HepG2 (cell line): ENCODE data around the gene SLIT3.

Experiments
- HNRNPUL1 ChIP-seq: fragments of 200-400 bp; formaldehyde crosslinking; IDR thresholded peaks from 2 replicates; pipeline ENCODE4 v1.6.1; 2017; ENCODE audit warnings: low read depth, mild to moderate bottlenecking, low read length, moderate library complexity
- PBX3 ChIP-seq: sonication (generic); formaldehyde crosslinking; IDR thresholded peaks from 2 replicates; pipeline ENCODE4 v1.8.1; 2023; ENCODE audit warnings: missing genetic modification reagents, inconsistent platforms, borderline replicate concordance
- SETDB1 ChIP-seq: sonication (generic); formaldehyde crosslinking; IDR thresholded peaks from 2 replicates; pipeline ENCODE4 v1.5.1; 2020; ENCODE audit warnings: missing genetic modification reagents, mild to moderate bottlenecking, borderline replicate concordance
- TARDBP ChIP-seq: sonication (generic); formaldehyde crosslinking; IDR thresholded peaks from 2 replicates; pipeline ENCODE4 v1.8.0; 2022; ENCODE audit warnings: mild to moderate bottlenecking, missing genetic modification reagents
- ZNF382 ChIP-seq: sonication (generic); formaldehyde crosslinking; IDR thresholded peaks from 2 replicates; pipeline ENCODE4 v1.5.0; 2020; ENCODE audit warnings: missing genetic modification reagents, mild to moderate bottlenecking, borderline replicate concordance
- TF ChIP-seq, protein P1 (sequence below), 2 experiments: IDR thresholded peaks; 2 replicates each; pipeline ENCODE4 v1.6.1; 2011 to 2012; ENCODE audit warnings: low read length in 2 of 2, borderline replicate concordance in 1 of 2, low read depth in 1 of 2, mild to moderate bottlenecking in 1 of 2, moderate library complexity in 1 of 2

DNA sequence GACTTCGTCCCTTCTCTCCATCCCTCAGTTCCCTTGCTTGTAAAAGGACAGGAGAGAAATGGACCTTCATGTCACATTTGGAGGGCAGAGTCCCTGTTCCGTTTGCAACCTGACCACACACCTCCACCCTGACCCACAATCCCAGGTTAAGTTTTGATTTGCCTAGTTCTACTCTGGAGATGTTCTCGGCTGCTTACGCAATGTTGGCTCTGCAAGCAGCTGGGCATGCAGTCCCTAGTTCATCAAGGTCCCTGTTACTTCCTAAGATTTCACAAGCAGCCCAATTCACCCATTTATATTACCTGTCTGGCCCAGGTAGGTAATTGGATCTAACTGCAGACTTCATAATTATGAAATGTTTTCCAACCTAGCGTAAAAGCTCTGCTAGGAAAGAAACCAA, 28.8 kb downstream of the SLIT3 start:
- TF ChIP-seq, protein P1, sequence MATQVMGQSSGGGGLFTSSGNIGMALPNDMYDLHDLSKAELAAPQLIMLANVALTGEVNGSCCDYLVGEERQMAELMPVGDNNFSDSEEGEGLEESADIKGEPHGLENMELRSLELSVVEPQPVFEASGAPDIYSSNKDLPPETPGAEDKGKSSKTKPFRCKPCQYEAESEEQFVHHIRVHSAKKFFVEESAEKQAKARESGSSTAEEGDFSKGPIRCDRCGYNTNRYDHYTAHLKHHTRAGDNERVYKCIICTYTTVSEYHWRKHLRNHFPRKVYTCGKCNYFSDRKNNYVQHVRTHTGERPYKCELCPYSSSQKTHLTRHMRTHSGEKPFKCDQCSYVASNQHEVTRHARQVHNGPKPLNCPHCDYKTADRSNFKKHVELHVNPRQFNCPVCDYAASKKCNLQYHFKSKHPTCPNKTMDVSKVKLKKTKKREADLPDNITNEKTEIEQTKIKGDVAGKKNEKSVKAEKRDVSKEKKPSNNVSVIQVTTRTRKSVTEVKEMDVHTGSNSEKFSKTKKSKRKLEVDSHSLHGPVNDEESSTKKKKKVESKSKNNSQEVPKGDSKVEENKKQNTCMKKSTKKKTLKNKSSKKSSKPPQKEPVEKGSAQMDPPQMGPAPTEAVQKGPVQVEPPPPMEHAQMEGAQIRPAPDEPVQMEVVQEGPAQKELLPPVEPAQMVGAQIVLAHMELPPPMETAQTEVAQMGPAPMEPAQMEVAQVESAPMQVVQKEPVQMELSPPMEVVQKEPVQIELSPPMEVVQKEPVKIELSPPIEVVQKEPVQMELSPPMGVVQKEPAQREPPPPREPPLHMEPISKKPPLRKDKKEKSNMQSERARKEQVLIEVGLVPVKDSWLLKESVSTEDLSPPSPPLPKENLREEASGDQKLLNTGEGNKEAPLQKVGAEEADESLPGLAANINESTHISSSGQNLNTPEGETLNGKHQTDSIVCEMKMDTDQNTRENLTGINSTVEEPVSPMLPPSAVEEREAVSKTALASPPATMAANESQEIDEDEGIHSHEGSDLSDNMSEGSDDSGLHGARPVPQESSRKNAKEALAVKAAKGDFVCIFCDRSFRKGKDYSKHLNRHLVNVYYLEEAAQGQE (IDR thresholded peaks at IDR 0.05; ENCODE audit: borderline replicate concordance in 1 of 2, low read depth in 1 of 2, low read length in 2 of 2): no peak
- TF ChIP-seq HNRNPUL1 (no peak), PBX3 (CRISPR knock-in tag) (no peak), SETDB1 (CRISPR knock-in tag) (no peak), ZNF382 (CRISPR knock-in tag) (no peak), TARDBP (no peak)
